Naive thymus-derived CD4-positive, alpha-beta T cell (primary cell): ENCODE data around the gene NOX5. TPM values are rescaled to one million over a fixed set of nuclear protein-coding genes. Genes with fewer than 3 reads are reported as not detected.

ENCODE experiments used
- ATAC-seq: fragments of 150-1000 bp; cut with Tn5 transposase; 2 replicates; pipeline ENCODE4 v1.10.0; 2021; ENCODE audit warnings: mild to moderate bottlenecking, moderate library complexity
- CTCF ChIA-PET: fragments of 350-600 bp; sonication (Branson Sonifier 250); formaldehyde crosslinking; loops from one replicate; lab custom pipeline; 2021; ENCODE audit warnings: antibody characterized with exemption; lab: Charles Lee
- POLR2A ChIA-PET: fragments of 350-600 bp; sonication (Branson Sonifier 250); formaldehyde crosslinking; loops from one replicate; lab custom pipeline; 2021; ENCODE audit warnings: antibody characterized with exemption, inconsistent platforms; lab: Charles Lee
- DNase-seq, 9 donors: peaks; one replicate each; pipeline versions ENCODE4 v3.0.0 to v3.0.0-alpha.2; 2020 to 2022; ENCODE audit warnings: mixed read lengths in 1 of 9
- H3K27ac ChIP-seq: one replicate; pipeline ENCODE4 v1.7.0; 2013; ENCODE audit warnings: mild to moderate bottlenecking, low read depth, low read length, moderate library complexity
- H3K27me3 ChIP-seq, 2 donors: one replicate each; pipeline ENCODE4 v1.7.0; 2013; ENCODE audit warnings: low read length in 2 of 2, mild to moderate bottlenecking in 2 of 2, moderate library complexity in 2 of 2; ENCODE audit not compliant: control insufficient read depth in 2 of 2, insufficient read depth in 2 of 2
- H3K36me3 ChIP-seq, 3 experiments: 1 replicate in 2 of 3; 2 replicates in 1 of 3; pipeline ENCODE4 v1.7.0; 2013; ENCODE audit warnings: low read length in 3 of 3, mild to moderate bottlenecking in 3 of 3, moderate library complexity in 1 of 3; ENCODE audit not compliant: insufficient read depth in 3 of 3, control insufficient read depth in 2 of 3
- H3K4me1 ChIP-seq, 2 donors: one replicate each; pipeline ENCODE4 v1.7.0; 2013; ENCODE audit warnings: low read length in 2 of 2, mild to moderate bottlenecking in 2 of 2, moderate library complexity in 1 of 2; ENCODE audit not compliant: control insufficient read depth in 2 of 2, insufficient read depth in 2 of 2
- H3K4me3 ChIP-seq: 2 replicates; pipeline ENCODE4 v1.7.0; 2013; ENCODE audit warnings: mild to moderate bottlenecking, low read length
- H3K9me3 ChIP-seq, 3 experiments: 1 replicate in 2 of 3; 2 replicates in 1 of 3; pipeline ENCODE4 v1.7.0; 2013; ENCODE audit warnings: low read length in 3 of 3; ENCODE audit not compliant: control insufficient read depth in 2 of 3
- H3K27ac Mint-ChIP-seq, 9 donors: one replicate each; pipeline ENCODE4 v1.8.0; 2020 to 2022; ENCODE audit warnings: mixed read lengths in 9 of 9, mild to moderate bottlenecking in 8 of 9, moderate library complexity in 5 of 9, inconsistent platforms in 2 of 9
- H3K27me3 Mint-ChIP-seq, 5 donors: one replicate each; pipeline ENCODE4 v1.8.0; 2021 to 2022; ENCODE audit warnings: mixed read lengths in 5 of 5, mild to moderate bottlenecking in 1 of 5
- H3K36me3 Mint-ChIP-seq, 5 donors: one replicate each; pipeline ENCODE4 v1.8.0; 2020 to 2022; ENCODE audit warnings: mixed read lengths in 5 of 5, mild to moderate bottlenecking in 3 of 5, inconsistent platforms in 1 of 5
- H3K4me1 Mint-ChIP-seq, 7 donors: one replicate each; pipeline ENCODE4 v1.8.0; 2020 to 2022; ENCODE audit warnings: mixed read lengths in 7 of 7, mild to moderate bottlenecking in 3 of 7, inconsistent platforms in 1 of 7
- H3K4me3 Mint-ChIP-seq, 10 donors: one replicate each; pipeline ENCODE4 v1.8.0; 2020 to 2022; ENCODE audit warnings: mild to moderate bottlenecking in 10 of 10, mixed read lengths in 10 of 10, moderate library complexity in 6 of 10, inconsistent platforms in 2 of 10
- H3K9me3 Mint-ChIP-seq, 11 donors: one replicate each; pipeline ENCODE4 v1.8.0; 2020 to 2022; ENCODE audit warnings: mixed read lengths in 11 of 11, mild to moderate bottlenecking in 4 of 11, inconsistent platforms in 1 of 11, moderate library complexity in 1 of 11
- intact Hi-C, 2 donors: fragments of 100-400 bp; cut with micrococcal nuclease; formaldehyde crosslinking; loops; one replicate each; pipeline ENCODE4 v1.15.1; 2023
- polyA plus RNA-seq, 2 donors: library from polyadenylated mRNA; unstranded; fragments of 300-500 nt; fragmentation: Illumina TruSeq; gene quantifications; one replicate each; pipeline ENCODE4 v1.2.3, GENCODE V29; 2021
- total RNA-seq, 6 experiments: library from RNA in 5 of 6; stranded (reverse) in 5 of 6; gene quantifications; 1 replicate in 5 of 6; 2 replicates in 1 of 6; pipeline ENCODE4 v1.2.3 and lab custom pipeline; 2021 to 2026

Gene NOX5
- total and polyA plus RNA-seq, 7 experiments from 2014 or later = 0.05 TPM; not detected in 6

- H3K36me3 ChIP-seq = no peaks in the 10 kb centered on the region
- no peak overlapping the region for H3K27ac ChIP-seq
- H3K27me3 ChIP-seq = peaks cover 0 to 5% of the 10 kb centered on the region in 2 donors
- no peaks in the 10 kb centered on the region for H3K9me3 ChIP-seq
- no peak overlapping the region for H3K4me3 ChIP-seq
- ChIA-PET POLR2A (no interaction called here), CTCF (no interaction called here)
- H3K9me3 Mint-ChIP-seq = peaks cover 0 to 23% (median 2%) of the 10 kb centered on the region in 11 donors
- ATAC-seq = no peak
- H3K27ac Mint-ChIP-seq = no peak overlapping the region
- H3K4me1 ChIP-seq = no peaks in the 10 kb centered on the region
- intact Hi-C loops = no loop called here
- no peak for DNase-seq
- H3K4me1 Mint-ChIP-seq = peaks cover 0 to 15% (median 9%) of the 10 kb centered on the region in 7 donors
- H3K4me3 Mint-ChIP-seq = no peak overlapping the region
- no peaks in the 10 kb centered on the region for H3K36me3 Mint-ChIP-seq
- H3K27me3 Mint-ChIP-seq = peaks cover 46 to 56% (median 53%) of the 10 kb centered on the region in 5 donors
These were observed 55.9 kb downstream of the NOX5 start for GRCh38 chr15:69070396-69070795.

GRCh38 chr15:69071260-69071659 lies 56.8 kb downstream of the NOX5 start:
- Mint-ChIP-seq H3K4me3 (no peak overlapping the region), H3K27me3 (peaks cover 55 to 61% (median 59%) of the 10 kb centered on the region in 5 donors), H3K27ac (no peak overlapping the region), H3K9me3 (peaks cover 0 to 23% (median 2%) of the 10 kb centered on the region in 11 donors), H3K36me3 (no peaks in the 10 kb centered on the region), H3K4me1 (peaks cover 0 to 15% (median 9%) of the 10 kb centered on the region in 7 donors)
- intact Hi-C loops = no loop called here
- H3K9me3 ChIP-seq = no peaks in the 10 kb centered on the region
- ChIA-PET CTCF (no interaction called here), POLR2A (no interaction called here)
- ATAC-seq (no peak), DNase-seq (no peak)
- no peak overlapping the region for H3K4me3 ChIP-seq
- H3K36me3 ChIP-seq = no peaks in the 10 kb centered on the region
- peaks cover 0 to 5% of the 10 kb centered on the region in 2 donors for H3K27me3 ChIP-seq
- H3K4me1 ChIP-seq = no peaks in the 10 kb centered on the region
- H3K27ac ChIP-seq = no peak overlapping the region

GRCh38 chr15:69072906-69073305 lies 58.4 kb downstream of the NOX5 start:
- intact Hi-C loops = no loop called here
- H3K27ac ChIP-seq = no peak overlapping the region
- Mint-ChIP-seq H3K4me1 (peaks cover 0 to 15% (median 9%) of the 10 kb centered on the region in 7 donors), H3K27ac (no peak overlapping the region), H3K4me3 (no peak overlapping the region), H3K27me3 (peaks cover 55 to 67% (median 59%) of the 10 kb centered on the region in 5 donors), H3K9me3 (peaks cover 0 to 23% (median 2%) of the 10 kb centered on the region in 11 donors), H3K36me3 (no peaks in the 10 kb centered on the region)
- H3K27me3 ChIP-seq = peaks cover 0 to 5% of the 10 kb centered on the region in 2 donors
- ChIA-PET POLR2A (interaction anchor here (0.7 kb wide), 2 partner anchors 376 to 1500 kb away, joined by 3 to 4 read pairs; no protein-coding TSS in a partner anchor), CTCF (interaction anchor here (0.6 kb wide), 1 partner anchor 895 kb away, joined by 3 read pairs; no protein-coding TSS in a partner anchor)
- ATAC-seq (no peak), DNase-seq (no peak)
- H3K4me3 ChIP-seq = no peak overlapping the region
- no peaks in the 10 kb centered on the region for H3K36me3 ChIP-seq
- H3K4me1 ChIP-seq = no peaks in the 10 kb centered on the region
- H3K9me3 ChIP-seq = no peaks in the 10 kb centered on the region

GRCh38 chr15:69074001-69074842 lies 59.7 kb downstream of the NOX5 start:
- no peaks in the 10 kb centered on the region for H3K4me1 ChIP-seq
- ChIA-PET POLR2A (no interaction called here), CTCF (no interaction called here)
- intact Hi-C loops = no loop called here
- DNase-seq (no peak), ATAC-seq (no peak)
- no peak overlapping the region for H3K27ac Mint-ChIP-seq
- H3K9me3 Mint-ChIP-seq = peaks cover 0 to 16% (median 2%) of the 10 kb centered on the region in 11 donors
- H3K4me3 ChIP-seq = no peak overlapping the region
- peak overlapping the region in 2 of 10 donors; percentile 20 to 48 for H3K4me3 Mint-ChIP-seq
- H3K4me1 Mint-ChIP-seq = peaks cover 0 to 15% (median 9%) of the 10 kb centered on the region in 7 donors
- H3K9me3 ChIP-seq = no peaks in the 10 kb centered on the region
- H3K36me3 Mint-ChIP-seq = no peaks in the 10 kb centered on the region
- peaks cover 0 to 5% of the 10 kb centered on the region in 2 donors for H3K27me3 ChIP-seq
- H3K36me3 ChIP-seq = no peaks in the 10 kb centered on the region
- no peak overlapping the region for H3K27ac ChIP-seq
- H3K27me3 Mint-ChIP-seq = peaks cover 53 to 65% (median 56%) of the 10 kb centered on the region in 5 donors

GRCh38 chr15:69074843-69075224 lies 60.3 kb downstream of the NOX5 start:
- CTCF ChIA-PET = no interaction called here
- H3K27me3 Mint-ChIP-seq = peaks cover 52 to 65% (median 56%) of the 10 kb centered on the region in 5 donors

GRCh38 chr15:69075440-69075839 lies 60.9 kb downstream of the NOX5 start:
- Histone ChIP-seq H3K36me3 (no peaks in the 10 kb centered on the region), H3K4me3 (no peak overlapping the region), H3K4me1 (no peaks in the 10 kb centered on the region), H3K27ac (no peak overlapping the region), H3K27me3 (peaks cover 0 to 5% of the 10 kb centered on the region in 2 donors), H3K9me3 (no peaks in the 10 kb centered on the region)
- Mint-ChIP-seq H3K27ac (no peak overlapping the region), H3K4me1 (peaks cover 0 to 15% (median 9%) of the 10 kb centered on the region in 7 donors), H3K9me3 (peaks cover 0 to 16% (median 1%) of the 10 kb centered on the region in 11 donors), H3K4me3 (no peak overlapping the region), H3K36me3 (no peaks in the 10 kb centered on the region), H3K27me3 (peaks cover 48 to 59% (median 52%) of the 10 kb centered on the region in 5 donors)
- ChIA-PET POLR2A (no interaction called here), CTCF (no interaction called here)
- DNase-seq = no peak
- ATAC-seq = no peak
- intact Hi-C loops = no loop called here

More at GRCh38 chr15:69074843-69075224, 60.3 kb downstream of the NOX5 start:
- Mint-ChIP-seq H3K27ac (no peak overlapping the region), H3K4me3 (peak overlapping the region in 2 of 10 donors; percentile 19 to 20), H3K4me1 (peaks cover 0 to 15% (median 9%) of the 10 kb centered on the region in 7 donors), H3K9me3 (peaks cover 0 to 16% (median 2%) of the 10 kb centered on the region in 11 donors), H3K36me3 (no peaks in the 10 kb centered on the region)
- no peak overlapping the region for H3K27ac ChIP-seq
- no peaks in the 10 kb centered on the region for H3K36me3 ChIP-seq
- H3K9me3 ChIP-seq = no peaks in the 10 kb centered on the region
- peaks cover 0 to 5% of the 10 kb centered on the region in 2 donors for H3K27me3 ChIP-seq
- POLR2A ChIA-PET = no interaction called here
- intact Hi-C loops = no loop called here
- no peaks in the 10 kb centered on the region for H3K4me1 ChIP-seq
- no peak overlapping the region for H3K4me3 ChIP-seq
- no peak for DNase-seq
- no peak for ATAC-seq
